Cardiac muscle cell (in vitro differentiated cells and primary cell): Measurements from ENCODE around the gene HOXC5. TPM values are rescaled to one million over a fixed set of nuclear protein-coding genes. Genes with fewer than 3 reads are reported as not detected.
A peak's percentile ranks its signal among the peaks of the same experiment; 100 is the strongest.

Source experiments
- DNase-seq, 2 donors: peaks; one replicate each; pipeline versions ENCODE4 v3.0.0 to v3.0.0-alpha.2; 2010 to 2017; ENCODE audit warnings: low read depth in 1 of 2, low spot score in 1 of 2
- H3K27ac ChIP-seq: fragments of 200-600 bp; sonication (generic); 2 replicates; pipeline ENCODE4 v1.5.1; 2016
- H3K27me3 ChIP-seq: fragments of 200-600 bp; sonication (generic); 2 replicates; pipeline ENCODE4 v1.6.0; 2016; ENCODE audit warnings: control low read depth
- H3K36me3 ChIP-seq: fragments of 200-600 bp; sonication (generic); 2 replicates; pipeline ENCODE4 v1.5.1; 2016; ENCODE audit warnings: control low read depth
- H3K4me1 ChIP-seq: fragments of 200-600 bp; sonication (generic); 2 replicates; pipeline ENCODE4 v1.8.1; 2017; ENCODE audit warnings: low read depth, mild to moderate bottlenecking, mixed run types
- H3K4me3 ChIP-seq: fragments of 200-600 bp; sonication (generic); 2 replicates; pipeline ENCODE4 v1.5.1; 2016; ENCODE audit warnings: mild to moderate bottlenecking
- H3K9me3 ChIP-seq: fragments of 200-600 bp; sonication (generic); 2 replicates; pipeline ENCODE4 v1.5.1; 2017; ENCODE audit warnings: low read depth, mild to moderate bottlenecking, control low read depth
- polyA plus RNA-seq: library from polyadenylated mRNA; unstranded; fragments of >200 nt; fragmentation: Nextera tagmentation; extraction: Ambion mirVana; gene quantifications from 2 replicates; pipeline ENCODE4 v1.2.1, GENCODE V29; 2016
- total RNA-seq: library from RNA; depleted of rRNA; stranded (reverse); fragments of >200 nt; gene quantifications from 2 replicates; pipeline ENCODE4 v1.2.3, GENCODE V29; 2016
- TF ChIP-seq, protein P1 (sequence below): IDR thresholded peaks from 2 replicates; pipeline ENCODE4 v1.5.1; 2012; ENCODE audit warnings: low read depth, mild to moderate bottlenecking, low read length

Gene HOXC5
- total and polyA plus RNA-seq, 2 experiments from 2014 or later = not detected

DNA sequence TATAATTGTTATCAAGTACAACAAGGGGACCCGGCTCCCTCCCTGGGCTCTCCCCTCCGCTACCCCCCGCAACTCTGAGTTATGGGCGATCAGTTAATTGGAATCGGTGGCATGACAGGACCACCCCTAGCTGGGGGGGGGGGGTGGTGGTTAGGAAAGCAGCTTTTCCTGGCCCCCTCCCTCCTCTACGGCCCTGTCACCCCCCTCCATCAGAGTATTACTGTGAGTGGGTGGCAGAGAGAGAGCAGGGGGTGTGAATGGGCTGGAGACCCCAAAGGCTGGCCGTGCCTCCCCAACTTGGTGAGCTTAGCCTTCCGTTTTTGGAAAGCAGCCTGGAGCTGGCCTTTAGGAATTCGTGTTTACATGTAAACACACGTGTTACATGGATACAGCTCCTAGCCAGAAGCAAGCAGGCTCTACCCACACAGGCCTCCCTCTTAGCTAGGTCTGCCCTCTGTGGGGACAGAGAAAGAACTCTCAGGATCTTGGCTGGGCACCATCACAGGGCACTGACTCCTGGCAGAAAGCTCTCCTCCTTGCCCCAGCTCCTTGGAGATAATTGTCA, 19.7 kb downstream of the HOXC5 start:
- Histone ChIP-seq H3K27ac (no peak overlapping the region), H3K4me1 (no peaks in the 10 kb centered on the region), H3K9me3 (no peaks in the 10 kb centered on the region), H3K36me3 (no peaks in the 10 kb centered on the region), H3K4me3 (no peak overlapping the region), H3K27me3 (peaks cover 100% of the 10 kb centered on the region)
- TF ChIP-seq, protein P1, sequence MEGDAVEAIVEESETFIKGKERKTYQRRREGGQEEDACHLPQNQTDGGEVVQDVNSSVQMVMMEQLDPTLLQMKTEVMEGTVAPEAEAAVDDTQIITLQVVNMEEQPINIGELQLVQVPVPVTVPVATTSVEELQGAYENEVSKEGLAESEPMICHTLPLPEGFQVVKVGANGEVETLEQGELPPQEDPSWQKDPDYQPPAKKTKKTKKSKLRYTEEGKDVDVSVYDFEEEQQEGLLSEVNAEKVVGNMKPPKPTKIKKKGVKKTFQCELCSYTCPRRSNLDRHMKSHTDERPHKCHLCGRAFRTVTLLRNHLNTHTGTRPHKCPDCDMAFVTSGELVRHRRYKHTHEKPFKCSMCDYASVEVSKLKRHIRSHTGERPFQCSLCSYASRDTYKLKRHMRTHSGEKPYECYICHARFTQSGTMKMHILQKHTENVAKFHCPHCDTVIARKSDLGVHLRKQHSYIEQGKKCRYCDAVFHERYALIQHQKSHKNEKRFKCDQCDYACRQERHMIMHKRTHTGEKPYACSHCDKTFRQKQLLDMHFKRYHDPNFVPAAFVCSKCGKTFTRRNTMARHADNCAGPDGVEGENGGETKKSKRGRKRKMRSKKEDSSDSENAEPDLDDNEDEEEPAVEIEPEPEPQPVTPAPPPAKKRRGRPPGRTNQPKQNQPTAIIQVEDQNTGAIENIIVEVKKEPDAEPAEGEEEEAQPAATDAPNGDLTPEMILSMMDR = no peak
- no peak for DNase-seq

DNA sequence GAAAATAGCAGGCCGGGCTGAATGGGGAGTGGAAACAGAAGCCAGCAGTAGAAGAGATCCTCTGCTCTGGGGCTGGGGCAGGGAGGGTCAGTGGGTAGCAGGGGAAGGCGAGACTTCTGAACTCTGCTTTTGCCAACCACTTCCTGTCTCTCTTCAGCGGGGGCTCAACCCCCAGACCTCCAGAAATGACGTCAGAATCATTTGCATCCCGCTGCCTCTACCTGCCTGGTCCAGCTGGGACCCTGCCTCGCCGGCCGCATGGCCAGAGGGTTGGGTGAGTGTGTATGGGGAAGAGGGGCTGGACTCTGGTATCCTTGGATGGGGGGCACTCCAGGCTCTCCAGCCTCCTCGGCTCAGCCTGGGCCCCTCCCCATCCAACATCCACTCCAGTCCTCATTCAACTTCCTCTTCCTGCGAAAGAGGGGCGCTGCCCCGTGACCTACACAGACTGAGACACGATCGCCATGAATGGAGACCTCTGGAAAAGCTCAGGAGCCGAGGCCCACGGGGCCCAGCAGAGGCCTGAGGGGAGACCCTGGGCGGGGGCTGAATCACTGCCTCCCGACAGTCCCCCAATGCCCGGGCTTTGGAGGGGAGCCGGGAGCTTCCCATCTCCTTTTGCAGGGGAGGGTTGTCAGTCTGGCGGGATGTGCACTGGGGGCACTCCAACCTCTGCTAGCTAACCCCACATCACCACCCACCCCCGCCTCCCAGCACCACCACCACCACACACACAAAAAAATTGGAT, 20.3 kb downstream of the HOXC5 start:
- Histone ChIP-seq H3K9me3 (no peaks in the 10 kb centered on the region), H3K36me3 (no peaks in the 10 kb centered on the region), H3K4me3 (peak overlapping the region; percentile 19), H3K4me1 (no peaks in the 10 kb centered on the region), H3K27me3 (peaks cover 100% of the 10 kb centered on the region), H3K27ac (no peak overlapping the region)
- DNase-seq = no peak
- TF ChIP-seq, protein P1 = no peak

DNA sequence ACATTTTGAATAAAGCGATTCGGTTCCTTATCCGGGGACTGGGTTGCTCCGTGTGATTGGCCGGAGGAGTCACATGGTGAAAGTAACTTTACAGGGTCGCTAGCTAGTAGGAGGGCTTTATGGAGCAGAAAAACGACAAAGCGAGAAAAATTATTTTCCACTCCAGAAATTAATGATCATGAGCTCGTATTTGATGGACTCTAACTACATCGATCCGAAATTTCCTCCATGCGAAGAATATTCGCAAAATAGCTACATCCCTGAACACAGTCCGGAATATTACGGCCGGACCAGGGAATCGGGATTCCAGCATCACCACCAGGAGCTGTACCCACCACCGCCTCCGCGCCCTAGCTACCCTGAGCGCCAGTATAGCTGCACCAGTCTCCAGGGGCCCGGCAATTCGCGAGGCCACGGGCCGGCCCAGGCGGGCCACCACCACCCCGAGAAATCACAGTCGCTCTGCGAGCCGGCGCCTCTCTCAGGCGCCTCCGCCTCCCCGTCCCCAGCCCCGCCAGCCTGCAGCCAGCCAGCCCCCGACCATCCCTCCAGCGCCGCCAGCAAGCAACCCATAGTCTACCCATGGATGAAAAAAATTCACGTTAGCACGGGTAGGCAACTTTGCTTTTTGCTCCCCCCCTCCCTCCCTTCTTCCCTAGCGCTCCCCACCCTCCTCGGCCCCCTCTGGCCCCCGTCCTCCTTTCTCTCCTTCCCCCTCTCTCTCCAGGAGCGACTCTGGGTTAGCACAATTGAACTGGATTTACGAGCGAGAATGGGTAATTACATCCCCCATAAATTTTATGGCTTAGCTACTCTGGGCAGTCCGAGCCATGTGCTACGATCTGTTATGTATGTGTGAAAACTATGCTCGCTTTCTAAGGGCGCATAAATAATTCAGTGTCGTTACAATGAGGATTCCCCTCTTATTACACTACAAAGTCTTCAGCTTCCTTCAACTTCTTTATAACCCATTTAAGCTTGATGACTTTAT, 21.2 kb downstream of the HOXC5 start, which contains the start of gene HOXC4:
TSS of gene HOXC4 (plus strand) at position 85 of the 991 bp plus-strand sequence. CDS start at position 173, 88 bp downstream.
- TF ChIP-seq, protein P1 = no peak
- Histone ChIP-seq H3K27ac (no peak within 1 kb of the TSS), H3K4me3 (peak within 1 kb of the TSS; percentile 19), H3K9me3 (no peaks in the 10 kb centered on the region), H3K4me1 (no peaks in the 10 kb centered on the region), H3K36me3 (no peaks in the 10 kb centered on the region), H3K27me3 (peaks cover 100% of the 10 kb centered on the region)
- DNase-seq = peak in 1 of 2 donors; percentile 22

GRCh38 chr12:54054742-54055194, 21.9 kb downstream of the HOXC5 start:
- no peak overlapping the region for H3K27ac ChIP-seq
- TF ChIP-seq, protein P1 = no peak
- H3K9me3 ChIP-seq = no peaks in the 10 kb centered on the region
- H3K36me3 ChIP-seq = no peaks in the 10 kb centered on the region
- H3K4me3 ChIP-seq = no peak overlapping the region
- no peaks in the 10 kb centered on the region for H3K4me1 ChIP-seq
- peaks cover 100% of the 10 kb centered on the region for H3K27me3 ChIP-seq
- no peak for DNase-seq

GRCh38 chr12:54055552-54055951, 22.7 kb downstream of the HOXC5 start:
- Histone ChIP-seq H3K4me3 (no peak overlapping the region), H3K36me3 (no peaks in the 10 kb centered on the region), H3K27me3 (peaks cover 100% of the 10 kb centered on the region), H3K4me1 (no peaks in the 10 kb centered on the region), H3K27ac (no peak overlapping the region), H3K9me3 (no peaks in the 10 kb centered on the region)
- DNase-seq = no peak
- TF ChIP-seq, protein P1 = no peak
